ENCODE measurements around the gene ZNF248.

DNA sequence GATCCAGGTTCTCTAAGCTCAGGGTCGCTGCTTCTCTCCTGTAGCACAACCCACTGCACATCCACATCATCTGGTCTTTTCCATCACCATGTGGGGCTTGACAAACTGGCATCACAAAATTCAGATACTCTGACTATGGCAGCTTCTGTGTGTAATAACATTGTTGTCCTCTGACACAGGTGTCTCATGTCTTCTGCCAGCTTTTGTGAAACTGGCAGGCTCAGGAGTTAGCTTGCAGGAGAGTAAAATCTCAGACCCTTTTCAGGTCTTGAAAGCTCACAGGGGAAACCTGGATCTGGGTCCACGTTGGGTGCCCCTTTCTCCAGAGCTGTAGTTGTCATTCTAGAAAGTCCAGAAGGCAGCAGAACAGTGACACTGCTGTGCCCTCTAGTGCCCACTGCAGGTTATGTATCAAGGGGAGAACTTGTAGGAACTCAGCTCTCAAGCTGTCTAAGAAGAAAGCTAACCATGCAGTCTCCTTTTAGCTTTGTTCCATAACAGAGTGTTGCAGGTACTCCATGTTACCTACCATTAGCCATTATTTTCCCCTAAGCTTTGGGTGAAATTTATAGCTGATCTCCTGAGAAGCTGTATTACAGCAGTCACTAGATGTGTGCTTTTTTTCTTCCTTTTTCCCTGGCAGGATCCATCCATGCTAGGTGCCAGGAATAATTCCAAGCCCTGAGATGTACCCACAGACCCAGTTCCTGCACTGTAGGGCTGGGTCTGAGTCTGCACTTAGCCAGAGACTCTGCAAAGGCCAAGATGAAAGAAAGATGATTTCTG, 102.7 kb downstream of the ZNF248 start:
- TF ChIP-seq, protein P1, sequence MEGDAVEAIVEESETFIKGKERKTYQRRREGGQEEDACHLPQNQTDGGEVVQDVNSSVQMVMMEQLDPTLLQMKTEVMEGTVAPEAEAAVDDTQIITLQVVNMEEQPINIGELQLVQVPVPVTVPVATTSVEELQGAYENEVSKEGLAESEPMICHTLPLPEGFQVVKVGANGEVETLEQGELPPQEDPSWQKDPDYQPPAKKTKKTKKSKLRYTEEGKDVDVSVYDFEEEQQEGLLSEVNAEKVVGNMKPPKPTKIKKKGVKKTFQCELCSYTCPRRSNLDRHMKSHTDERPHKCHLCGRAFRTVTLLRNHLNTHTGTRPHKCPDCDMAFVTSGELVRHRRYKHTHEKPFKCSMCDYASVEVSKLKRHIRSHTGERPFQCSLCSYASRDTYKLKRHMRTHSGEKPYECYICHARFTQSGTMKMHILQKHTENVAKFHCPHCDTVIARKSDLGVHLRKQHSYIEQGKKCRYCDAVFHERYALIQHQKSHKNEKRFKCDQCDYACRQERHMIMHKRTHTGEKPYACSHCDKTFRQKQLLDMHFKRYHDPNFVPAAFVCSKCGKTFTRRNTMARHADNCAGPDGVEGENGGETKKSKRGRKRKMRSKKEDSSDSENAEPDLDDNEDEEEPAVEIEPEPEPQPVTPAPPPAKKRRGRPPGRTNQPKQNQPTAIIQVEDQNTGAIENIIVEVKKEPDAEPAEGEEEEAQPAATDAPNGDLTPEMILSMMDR (conservative IDR thresholded peaks at IDR 0.05; ENCODE audit: low read depth, low read length): peak; percentile 100
- TF ChIP-seq EZH2 (IDR thresholded peaks at IDR 0.05; ENCODE audit: low read length, unreplicated experiment) (no peak), EZH2phosphoT487 (IDR thresholded peaks at IDR 0.05; ENCODE audit: borderline replicate concordance, low read length) (no peak)
